Gastroesophageal sphincter (tissue), 3 donors: Measurements from ENCODE around the gene SPATA2L.

Source experiments
- EP300 ChIP-seq: sonication (generic); formaldehyde crosslinking; IDR thresholded peaks from one replicate; pipeline ENCODE4 v1.6.1; 2017; ENCODE audit warnings: antibody characterized with exemption, mild to moderate bottlenecking
- POLR2A ChIP-seq, 2 donors: fragments of 450-650 bp; IDR thresholded peaks; one replicate each; pipeline ENCODE4 v1.6.1; 2017; ENCODE audit warnings: antibody characterized with exemption in 2 of 2, mild to moderate bottlenecking in 2 of 2, moderate library complexity in 1 of 2
- POLR2AphosphoS5 ChIP-seq: sonication (generic); formaldehyde crosslinking; IDR thresholded peaks from one replicate; pipeline ENCODE4 v1.6.1; 2017; ENCODE audit warnings: antibody characterized with exemption
- TF ChIP-seq, protein P1 (sequence below), 4 experiments: fragments of 200-600 bp in 2 of 4; fragments of 450-650 bp in 2 of 4; sonication (generic) in 1 of 4; IDR thresholded peaks; one replicate each; pipeline ENCODE4 v1.5.1; 2017 to 2019; ENCODE audit warnings: antibody characterized with exemption in 4 of 4, mild to moderate bottlenecking in 2 of 4, moderate library complexity in 2 of 4

DNA sequence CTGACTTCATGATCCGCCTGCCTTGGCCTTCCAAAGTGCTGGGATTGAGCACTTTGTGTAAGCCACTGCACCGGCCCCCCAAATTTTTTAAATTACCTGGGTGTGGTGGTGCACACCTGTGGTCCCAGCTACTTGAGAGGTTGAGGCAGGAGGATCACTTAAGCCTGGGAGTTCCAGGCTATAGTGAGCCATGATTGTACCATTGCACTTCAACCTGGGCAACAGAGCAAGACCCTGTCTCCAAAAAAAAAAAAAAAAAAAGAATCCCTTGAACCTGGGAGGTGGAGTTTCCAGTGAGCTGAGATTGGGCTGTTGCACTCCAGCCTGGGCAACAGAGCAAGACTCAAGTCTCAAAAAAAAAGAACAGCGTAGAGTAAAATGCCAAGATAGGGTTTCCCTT is 35.0 kb upstream of the SPATA2L start:
- TF ChIP-seq, protein P1, sequence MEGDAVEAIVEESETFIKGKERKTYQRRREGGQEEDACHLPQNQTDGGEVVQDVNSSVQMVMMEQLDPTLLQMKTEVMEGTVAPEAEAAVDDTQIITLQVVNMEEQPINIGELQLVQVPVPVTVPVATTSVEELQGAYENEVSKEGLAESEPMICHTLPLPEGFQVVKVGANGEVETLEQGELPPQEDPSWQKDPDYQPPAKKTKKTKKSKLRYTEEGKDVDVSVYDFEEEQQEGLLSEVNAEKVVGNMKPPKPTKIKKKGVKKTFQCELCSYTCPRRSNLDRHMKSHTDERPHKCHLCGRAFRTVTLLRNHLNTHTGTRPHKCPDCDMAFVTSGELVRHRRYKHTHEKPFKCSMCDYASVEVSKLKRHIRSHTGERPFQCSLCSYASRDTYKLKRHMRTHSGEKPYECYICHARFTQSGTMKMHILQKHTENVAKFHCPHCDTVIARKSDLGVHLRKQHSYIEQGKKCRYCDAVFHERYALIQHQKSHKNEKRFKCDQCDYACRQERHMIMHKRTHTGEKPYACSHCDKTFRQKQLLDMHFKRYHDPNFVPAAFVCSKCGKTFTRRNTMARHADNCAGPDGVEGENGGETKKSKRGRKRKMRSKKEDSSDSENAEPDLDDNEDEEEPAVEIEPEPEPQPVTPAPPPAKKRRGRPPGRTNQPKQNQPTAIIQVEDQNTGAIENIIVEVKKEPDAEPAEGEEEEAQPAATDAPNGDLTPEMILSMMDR (IDR thresholded peaks at IDR 0.05), result no peak
- TF ChIP-seq EP300 (no peak), POLR2A (IDR thresholded peaks at IDR 0.05) (no peak), POLR2AphosphoS5 (no peak)
